ENCODE results near the gene PAPOLB. TPM values are rescaled to one million over a fixed set of nuclear protein-coding genes. Genes with fewer than 3 reads are reported as not detected.

PAPOLB gene
- total and polyA plus RNA-seq, 2 of the 8 experiments (the other 6 are each of a cell fraction or from before 2014, with no cell fraction given), result 0.02 to 0.15 TPM

DNA sequence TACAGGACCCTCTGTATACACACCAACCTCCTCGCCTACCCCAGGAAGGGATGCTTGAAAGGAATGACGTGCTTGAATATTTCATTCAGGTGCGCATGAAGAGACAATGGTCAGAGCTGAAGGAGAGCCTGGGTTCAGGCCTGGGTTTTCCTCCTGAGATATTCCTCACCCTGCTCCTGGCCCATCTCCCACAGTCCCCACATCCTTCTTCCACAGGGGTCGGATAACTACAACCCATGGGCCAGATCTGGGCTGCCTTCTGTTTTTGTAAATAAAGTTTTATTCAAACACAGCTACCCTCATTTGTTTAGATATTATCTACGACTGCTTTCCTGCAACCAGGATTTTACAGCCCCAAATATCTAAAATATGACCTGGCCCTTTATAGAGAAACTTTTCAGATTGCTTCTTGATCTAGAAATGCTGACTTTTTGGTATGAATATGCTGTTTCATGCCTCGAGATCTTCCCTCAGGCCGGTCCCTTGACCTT lies 23.5 kb upstream of the PAPOLB start:
- POLR2A ChIA-PET (ENCODE audit: partially characterized antibody), result interaction anchor here (0.6 kb wide), 1 partner anchor 371 kb away, joined by 3 read pairs; no protein-coding TSS in a partner anchor
- FAIRE-seq (no peak), DNase-seq (ENCODE audit: low read depth in 1 of 2, low spot score in 2 of 2) (no peak)
- Histone ChIP-seq H2BK15ac (ENCODE audit: low read length) (no peak overlapping the region), H3K14ac (ENCODE audit: insufficient read length) (no peak overlapping the region), H3K36me3 (ENCODE audit: control insufficient read depth in 2 of 4, insufficient read depth in 4 of 4, low read length in 3 of 4) (no peaks in the 10 kb centered on the region), H3K27ac (ENCODE audit: low read depth, low read length) (no peak overlapping the region), H3K79me2 (ENCODE audit: control insufficient read depth in 1 of 2, insufficient read depth in 2 of 2, low read length in 2 of 2) (no peaks in the 10 kb centered on the region), H2BK5ac (ENCODE audit: low read depth, low read length) (no peak overlapping the region), H3K4me2 (ENCODE audit: insufficient read depth in 1 of 2, low read depth in 2 of 2, low read length in 2 of 2) (no peak overlapping the region), H2BK120ac (replicated peaks; ENCODE audit: low read depth, low read length) (no peak overlapping the region), H3K56ac (replicated peaks; ENCODE audit: insufficient read length, low read depth, low read length) (no peak overlapping the region), H3K23me2 (ENCODE audit: low read depth, low read length) (peaks cover 11% of the 10 kb centered on the region; the same call in 1 of the 2 replicates), H3K4me3 (ENCODE audit: extremely low read depth in 1 of 4, insufficient read depth in 2 of 4, low read depth in 3 of 4, low read length in 4 of 4) (no peak overlapping the region), H3K4ac (replicated peaks; ENCODE audit: insufficient read length, low read depth, low read length) (no peak overlapping the region), H3K79me1 (ENCODE audit: low read depth, low read length) (no peaks in the 10 kb centered on the region), H3K18ac (ENCODE audit: extremely low read depth, low read length) (no peak overlapping the region), H4K20me1 (replicated peaks in 1 of 2; ENCODE audit: control insufficient read depth in 1 of 2, insufficient read depth in 2 of 2, low read length in 2 of 2) (no peaks in the 10 kb centered on the region), H2AFZ (ENCODE audit: low read length) (no peak overlapping the region), H3K27me3 (replicated peaks in 1 of 4; ENCODE audit: control insufficient read depth in 3 of 4, extremely low read depth in 1 of 4, insufficient read depth in 3 of 4, low read length in 3 of 4) (peaks cover 0 to 9% (median 2%) of the 10 kb centered on the region in 4 experiments; a peak in 2 of 7 replicates), H4K91ac (replicated peaks; ENCODE audit: insufficient read length, low read length) (no peak overlapping the region), H4K5ac (ENCODE audit: insufficient read length, low read depth, low read length) (no peak overlapping the region), H3K9me3 (ENCODE audit: insufficient read depth in 2 of 2, low read depth in 1 of 2, low read length in 1 of 2) (no peaks in the 10 kb centered on the region), H2BK12ac (ENCODE audit: low read depth, low read length) (no peak overlapping the region), H2AK5ac (ENCODE audit: low read depth, low read length) (no peak overlapping the region), H4K8ac (ENCODE audit: extremely low read depth, insufficient read depth, low read length) (no peak overlapping the region), H3K4me1 (replicated peaks in 1 of 4; ENCODE audit: control insufficient read depth in 3 of 4, insufficient read depth in 4 of 4, low read length in 3 of 4) (peaks cover 0 to 5% (median 2%) of the 10 kb centered on the region in 4 experiments; a peak in 3 of 7 replicates), H3K9ac (replicated peaks in 1 of 4; ENCODE audit: extremely low read depth in 1 of 4, low read depth in 3 of 4, low read length in 3 of 4) (no peak overlapping the region), H3K23ac (ENCODE audit: insufficient read length) (no peak overlapping the region), H2BK20ac (ENCODE audit: low read length) (no peak overlapping the region)
- 88% methylated on average over 7 of the region's 7 CpGs; no CpG with 5 or more reads in 1 of the 2 experiments for WGBS, 2 experiments (ENCODE audit: extremely low coverage in 1 of 2, insufficient coverage in 1 of 2, insufficient read length in 1 of 2, insufficient replicate concordance in 2 of 2, low coverage in 1 of 2, low lambda C conversion rate in 2 of 2, missing lambda C conversion rate in 1 of 2)
- CTCF ChIA-PET (ENCODE audit: partially characterized antibody), result interaction anchor here (0.5 to 3.8 kb wide), 8 partner anchors 11 to 309 kb away, joined by 3 to 39 read pairs (median 4); no protein-coding TSS in a partner anchor
- no peak for TF ChIP-seq NANOG (IDR thresholded peaks at IDR 0.05; ENCODE audit: insufficient read depth, low read depth, low read length, poor library complexity, severe bottlenecking)
- TF ChIP-seq KDM5A (IDR thresholded peaks at IDR 0.05; ENCODE audit: low read length), result no peak
- no peak for TF ChIP-seq GABPA (IDR thresholded peaks at IDR 0.05; ENCODE audit: borderline replicate concordance, insufficient read depth, low read length)
- TF ChIP-seq TEAD4 (IDR thresholded peaks at IDR 0.05; ENCODE audit: low read depth, low read length), result no peak
- no peak for TF ChIP-seq RFX5 (IDR thresholded peaks at IDR 0.05; ENCODE audit: borderline replicate concordance, low read depth, low read length)
- TF ChIP-seq RAD21 (IDR thresholded peaks at IDR 0.05 in 1 of 2, conservative IDR thresholded peaks at IDR 0.05 in 1 of 2; ENCODE audit: low read depth in 2 of 2, low read length in 2 of 2), result no peak

Measured in H1 (cell line).